Nephron progenitor cell (in vitro differentiated cells): ENCODE measurements around the gene CLCN1.

Experiments
- DNase-seq: peaks from one replicate; pipeline ENCODE4 v3.0.0; 2021
- H3K27ac Mint-ChIP-seq: 2 replicates; pipeline ENCODE4 v1.8.0; 2021; ENCODE audit warnings: mild to moderate bottlenecking, moderate library complexity, mixed read lengths
- H3K27me3 Mint-ChIP-seq: 2 replicates; pipeline ENCODE4 v1.8.0; 2021; ENCODE audit warnings: mild to moderate bottlenecking, low read depth, mixed read lengths; ENCODE audit not compliant: poor library complexity
- H3K36me3 Mint-ChIP-seq: 2 replicates; pipeline ENCODE4 v1.8.0; 2021; ENCODE audit warnings: low read depth, mixed read lengths
- H3K4me1 Mint-ChIP-seq: 2 replicates; pipeline ENCODE4 v1.8.0; 2021; ENCODE audit warnings: mixed read lengths
- H3K4me3 Mint-ChIP-seq: 2 replicates; pipeline ENCODE4 v1.8.0; 2021; ENCODE audit warnings: mild to moderate bottlenecking, moderate library complexity, mixed read lengths
- H3K9me3 Mint-ChIP-seq: 2 replicates; pipeline ENCODE4 v1.8.0; 2021; ENCODE audit warnings: mild to moderate bottlenecking, moderate library complexity, mixed read lengths
- TF ChIP-seq, protein P1 (sequence below): fragments of 200-600 bp; sonication (generic); IDR thresholded peaks from 2 replicates; pipeline ENCODE4 v1.5.0; 2021; ENCODE audit warnings: antibody characterized with exemption

Gene CLCN1

DNA sequence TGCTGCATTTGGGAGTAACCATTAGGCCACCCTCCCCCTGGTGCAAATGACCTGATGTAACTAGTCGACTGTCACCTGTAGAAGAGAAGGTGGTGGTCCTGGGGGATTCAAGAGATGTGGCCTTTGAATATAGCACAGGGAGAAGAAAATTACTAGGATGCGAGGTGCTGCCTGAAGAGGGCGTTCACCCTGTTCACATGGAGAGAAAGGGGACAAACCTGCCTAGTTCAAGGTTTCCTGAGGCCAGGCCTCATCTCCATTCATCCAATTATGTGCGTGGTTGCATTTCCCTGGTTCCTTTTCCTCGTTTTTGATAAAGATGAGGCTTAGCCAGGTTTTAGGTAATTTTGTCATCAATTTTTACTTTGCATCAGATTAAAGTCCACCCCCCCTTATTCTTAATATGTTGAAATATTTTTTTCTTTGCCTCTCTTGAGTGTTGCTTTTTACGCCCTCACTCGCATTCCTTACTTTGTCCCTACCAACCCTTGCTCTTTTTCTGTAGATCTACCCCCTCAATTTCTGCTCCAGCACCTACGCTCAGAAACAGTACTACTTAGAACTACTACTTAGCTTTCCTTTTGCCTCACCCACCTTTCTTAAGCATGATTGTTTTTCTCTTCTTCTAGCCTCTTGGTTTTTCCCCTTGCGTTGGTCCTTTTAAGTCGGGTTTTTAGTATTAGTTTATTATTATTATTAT is 13.7 kb downstream of the CLCN1 start:
- Mint-ChIP-seq H3K27ac (no peak overlapping the region), H3K27me3 (peaks cover 4% of the 10 kb centered on the region), H3K36me3 (no peaks in the 10 kb centered on the region), H3K4me1 (peaks cover 15% of the 10 kb centered on the region), H3K9me3 (no peaks in the 10 kb centered on the region), H3K4me3 (no peak overlapping the region)
- TF ChIP-seq, protein P1, sequence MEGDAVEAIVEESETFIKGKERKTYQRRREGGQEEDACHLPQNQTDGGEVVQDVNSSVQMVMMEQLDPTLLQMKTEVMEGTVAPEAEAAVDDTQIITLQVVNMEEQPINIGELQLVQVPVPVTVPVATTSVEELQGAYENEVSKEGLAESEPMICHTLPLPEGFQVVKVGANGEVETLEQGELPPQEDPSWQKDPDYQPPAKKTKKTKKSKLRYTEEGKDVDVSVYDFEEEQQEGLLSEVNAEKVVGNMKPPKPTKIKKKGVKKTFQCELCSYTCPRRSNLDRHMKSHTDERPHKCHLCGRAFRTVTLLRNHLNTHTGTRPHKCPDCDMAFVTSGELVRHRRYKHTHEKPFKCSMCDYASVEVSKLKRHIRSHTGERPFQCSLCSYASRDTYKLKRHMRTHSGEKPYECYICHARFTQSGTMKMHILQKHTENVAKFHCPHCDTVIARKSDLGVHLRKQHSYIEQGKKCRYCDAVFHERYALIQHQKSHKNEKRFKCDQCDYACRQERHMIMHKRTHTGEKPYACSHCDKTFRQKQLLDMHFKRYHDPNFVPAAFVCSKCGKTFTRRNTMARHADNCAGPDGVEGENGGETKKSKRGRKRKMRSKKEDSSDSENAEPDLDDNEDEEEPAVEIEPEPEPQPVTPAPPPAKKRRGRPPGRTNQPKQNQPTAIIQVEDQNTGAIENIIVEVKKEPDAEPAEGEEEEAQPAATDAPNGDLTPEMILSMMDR = no peak
- no peak for DNase-seq

DNA sequence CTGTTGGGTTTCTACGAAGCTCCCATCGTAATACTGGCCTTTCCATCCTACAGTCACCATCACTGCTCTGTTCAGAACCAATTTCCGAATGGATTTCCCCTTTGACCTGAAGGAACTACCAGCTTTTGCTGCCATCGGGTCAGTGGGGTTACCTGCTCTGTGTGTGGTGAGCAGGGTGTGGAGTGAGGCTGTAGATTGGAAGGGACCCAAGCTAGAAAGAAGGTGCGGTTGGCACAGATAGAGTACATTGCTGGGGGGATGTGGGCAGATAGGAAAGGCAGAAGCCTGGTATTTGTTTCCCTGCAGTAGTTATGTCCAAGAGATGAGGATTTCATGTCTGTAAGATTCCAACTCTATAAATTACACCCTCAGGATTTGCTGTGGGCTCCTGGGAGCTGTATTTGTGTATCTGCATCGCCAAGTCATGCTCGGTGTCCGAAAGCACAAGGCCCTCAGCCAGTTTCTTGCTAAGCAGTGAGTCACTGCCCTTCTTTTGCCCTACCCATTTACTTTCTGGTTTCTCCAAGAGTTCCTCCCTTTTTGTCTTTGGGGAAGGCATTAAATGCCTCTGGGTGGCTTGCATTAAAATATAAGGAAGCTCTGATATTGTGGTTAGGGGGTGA is 15.4 kb downstream of the CLCN1 start:
- Mint-ChIP-seq H3K27me3 (peaks cover 15% of the 10 kb centered on the region), H3K9me3 (no peaks in the 10 kb centered on the region), H3K27ac (no peak overlapping the region), H3K36me3 (no peaks in the 10 kb centered on the region), H3K4me3 (no peak overlapping the region), H3K4me1 (peaks cover 6% of the 10 kb centered on the region)
- TF ChIP-seq, protein P1 = no peak
- no peak for DNase-seq

DNA sequence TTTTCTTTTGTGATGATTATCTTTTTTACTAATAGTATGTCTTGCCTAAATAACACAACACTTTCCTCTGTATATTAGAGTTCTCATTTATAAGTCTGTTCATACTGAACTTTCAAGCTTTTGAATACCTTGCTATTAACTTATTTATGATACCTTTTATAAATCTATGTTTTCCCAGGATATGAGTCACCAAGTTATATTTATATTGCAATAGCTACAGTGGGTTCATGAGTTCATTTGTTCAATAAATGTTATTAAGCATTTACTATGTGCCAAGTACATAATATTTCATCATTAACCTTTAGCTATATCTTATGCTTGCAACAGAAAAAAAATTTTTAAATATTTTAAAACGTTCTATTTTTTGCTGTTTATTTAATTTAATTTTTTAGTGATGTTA is 18.3 kb downstream of the CLCN1 start:
- H3K4me3 Mint-ChIP-seq = no peak overlapping the region
- TF ChIP-seq, protein P1 = no peak
- H3K36me3 Mint-ChIP-seq = no peaks in the 10 kb centered on the region
- no peaks in the 10 kb centered on the region for H3K9me3 Mint-ChIP-seq
- peaks cover 31% of the 10 kb centered on the region for H3K27me3 Mint-ChIP-seq
- no peak for DNase-seq
- no peaks in the 10 kb centered on the region for H3K4me1 Mint-ChIP-seq
- H3K27ac Mint-ChIP-seq = no peak overlapping the region

DNA sequence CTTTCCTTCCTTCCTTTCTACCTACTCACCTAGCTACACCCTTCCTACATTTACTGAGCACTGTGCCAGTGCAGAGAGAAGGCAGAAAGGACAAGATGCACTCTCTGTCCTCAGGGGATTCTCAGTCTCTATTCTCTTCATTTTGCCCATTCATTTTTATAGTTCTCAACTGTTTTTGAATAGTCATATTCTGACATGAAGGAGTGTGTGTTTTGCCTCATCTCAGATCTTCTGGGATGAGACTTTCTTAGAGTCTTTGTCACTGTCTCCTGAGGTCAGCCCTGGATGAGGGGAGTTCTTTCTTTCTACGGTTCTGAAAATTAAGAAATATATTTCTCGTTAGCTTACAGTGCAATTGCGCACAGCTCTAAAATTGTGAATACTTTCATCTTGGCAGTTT is 21.3 kb downstream of the CLCN1 start:
- DNase-seq = no peak
- Mint-ChIP-seq H3K27me3 (peaks cover 47% of the 10 kb centered on the region), H3K36me3 (no peaks in the 10 kb centered on the region)

DNA sequence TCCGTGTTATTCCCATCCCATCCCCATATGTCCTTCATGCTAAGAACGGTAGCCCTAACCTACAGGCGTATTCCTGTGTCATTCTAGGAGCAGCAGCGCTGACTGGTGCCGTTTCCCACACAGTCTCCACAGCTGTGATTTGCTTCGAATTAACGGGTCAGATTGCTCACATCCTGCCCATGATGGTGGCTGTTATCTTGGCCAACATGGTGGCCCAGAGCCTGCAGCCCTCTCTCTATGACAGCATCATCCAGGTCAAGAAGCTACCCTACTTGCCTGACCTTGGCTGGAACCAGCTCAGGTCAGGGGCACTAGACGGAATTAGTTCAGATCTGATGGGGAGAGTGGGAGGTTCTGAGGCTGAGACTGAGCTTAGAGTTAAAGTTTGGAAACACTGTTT is 25.9 kb downstream of the CLCN1 start:
- TF ChIP-seq, protein P1 = no peak
- Mint-ChIP-seq H3K4me3 (no peak overlapping the region), H3K36me3 (no peaks in the 10 kb centered on the region), H3K9me3 (no peaks in the 10 kb centered on the region), H3K27me3 (peaks cover 58% of the 10 kb centered on the region), H3K27ac (no peak overlapping the region), H3K4me1 (peaks cover 5% of the 10 kb centered on the region)
- no peak for DNase-seq

More for the DNA sequence above, 21.3 kb downstream of the CLCN1 start:
- Mint-ChIP-seq H3K9me3 (no peaks in the 10 kb centered on the region), H3K4me3 (no peak overlapping the region), H3K27ac (no peak overlapping the region), H3K4me1 (no peaks in the 10 kb centered on the region)
- TF ChIP-seq, protein P1 = no peak

DNA sequence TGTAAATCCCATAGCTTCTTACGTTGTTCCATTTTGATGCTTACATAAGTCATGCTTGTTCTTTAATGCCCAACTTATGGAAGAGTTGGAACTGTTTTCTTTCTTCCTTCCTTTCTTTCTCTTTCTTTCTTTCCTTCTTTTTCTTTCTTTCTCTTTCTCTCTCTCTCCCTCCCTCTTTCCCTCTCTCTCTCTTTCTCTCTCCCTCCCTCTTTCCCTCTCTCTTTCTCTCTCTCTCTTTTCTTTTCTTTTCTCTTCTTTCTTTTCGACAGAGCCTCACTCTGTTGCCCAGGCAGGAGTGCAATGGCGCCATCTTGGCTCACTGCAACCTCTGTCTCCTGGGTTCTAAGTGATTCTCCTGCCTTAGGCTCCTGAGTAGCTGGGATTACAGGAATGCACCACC is 27.7 kb downstream of the CLCN1 start:
- Mint-ChIP-seq H3K36me3 (no peaks in the 10 kb centered on the region), H3K4me3 (no peak overlapping the region), H3K9me3 (no peaks in the 10 kb centered on the region), H3K27me3 (peaks cover 68% of the 10 kb centered on the region), H3K4me1 (peaks cover 5% of the 10 kb centered on the region), H3K27ac (no peak overlapping the region)
- TF ChIP-seq, protein P1 = no peak
- no peak for DNase-seq
